H9 (cell line): ENCODE results near the gene APOA1. TPM values are rescaled to one million over a fixed set of nuclear protein-coding genes. Genes with fewer than 3 reads are reported as not detected.

Experiments used
- DNase-seq: peaks from one replicate; pipeline ENCODE4 v3.0.0-alpha.2; 2017
- H2AFZ ChIP-seq: one replicate; pipeline ENCODE4 v1.6.1; 2013; ENCODE audit warnings: mild to moderate bottlenecking, low read length, control low read depth, moderate library complexity
- H2AK5ac ChIP-seq: 2 replicates; pipeline ENCODE4 v1.6.1; 2013; ENCODE audit warnings: low read length, control low read depth, mixed read lengths; ENCODE audit not compliant: insufficient read length
- H2BK120ac ChIP-seq: one replicate; pipeline ENCODE4 v1.6.1; 2013; ENCODE audit warnings: low read depth, mild to moderate bottlenecking, low read length, control low read depth, inconsistent platforms; ENCODE audit not compliant: poor library complexity, severe bottlenecking
- H2BK12ac ChIP-seq: 2 replicates; pipeline ENCODE4 v1.6.1; 2013; ENCODE audit warnings: low read length, control low read depth, mixed read lengths, low read depth; ENCODE audit not compliant: insufficient read length
- H2BK15ac ChIP-seq: 2 replicates; pipeline ENCODE4 v1.6.1; 2013; ENCODE audit warnings: low read depth, low read length, control low read depth
- H2BK20ac ChIP-seq: one replicate; pipeline ENCODE4 v1.6.1; 2013; ENCODE audit warnings: low read depth, mild to moderate bottlenecking, low read length, control low read depth, inconsistent platforms; ENCODE audit not compliant: poor library complexity, severe bottlenecking
- H2BK5ac ChIP-seq: 2 replicates; pipeline ENCODE4 v1.6.1; 2013; ENCODE audit warnings: low read length, control low read depth, mixed read lengths; ENCODE audit not compliant: insufficient read length
- H3K14ac ChIP-seq: 2 replicates; pipeline ENCODE4 v1.6.1; 2013; ENCODE audit warnings: low read length, control low read depth; ENCODE audit not compliant: insufficient read depth
- H3K18ac ChIP-seq: 2 replicates; pipeline ENCODE4 v1.6.1; 2013; ENCODE audit warnings: low read depth, mild to moderate bottlenecking, mixed read lengths, low read length, control low read depth; ENCODE audit not compliant: insufficient read length
- H3K23ac ChIP-seq: 2 replicates; pipeline ENCODE4 v1.6.1; 2013; ENCODE audit warnings: low read length, control low read depth, mixed read lengths, low read depth; ENCODE audit not compliant: insufficient read length
- H3K23me2 ChIP-seq: 2 replicates; pipeline ENCODE4 v1.6.1; 2013; ENCODE audit warnings: low read depth, mild to moderate bottlenecking, mixed read lengths, low read length, control low read depth; ENCODE audit not compliant: insufficient read length, poor library complexity, severe bottlenecking
- H3K27ac ChIP-seq: 2 replicates; pipeline ENCODE4 v1.5.1; 2013; ENCODE audit warnings: low read length, control low read depth, mixed read lengths, low read depth; ENCODE audit not compliant: insufficient read length
- H3K27me3 ChIP-seq: 2 replicates; pipeline ENCODE4 v1.6.1; 2013; ENCODE audit warnings: low read length, control low read depth, inconsistent platforms; ENCODE audit not compliant: insufficient read depth
- H3K4ac ChIP-seq: 2 replicates; pipeline ENCODE4 v1.6.1; 2013; ENCODE audit warnings: low read depth, mild to moderate bottlenecking, control low read depth, inconsistent platforms, low read length, moderate library complexity
- H3K4me1 ChIP-seq: 2 replicates; pipeline ENCODE4 v1.6.1; 2013; ENCODE audit warnings: low read length, control low read depth, inconsistent platforms; ENCODE audit not compliant: insufficient read depth
- H3K4me2 ChIP-seq: 2 replicates; pipeline ENCODE4 v1.6.1; 2013; ENCODE audit warnings: low read length, control low read depth, mixed read lengths; ENCODE audit not compliant: insufficient read length, insufficient read depth
- H3K56ac ChIP-seq: 2 replicates; pipeline ENCODE4 v1.6.1; 2013; ENCODE audit warnings: low read depth, mild to moderate bottlenecking, mixed read lengths, low read length, control low read depth; ENCODE audit not compliant: insufficient read length
- H3K79me1 ChIP-seq: 2 replicates; pipeline ENCODE4 v1.6.1; 2013; ENCODE audit warnings: low read depth, mild to moderate bottlenecking, moderate library complexity, low read length, control low read depth, inconsistent platforms; ENCODE audit not compliant: insufficient read depth, poor library complexity, severe bottlenecking
- H3K79me2 ChIP-seq: 2 replicates; pipeline ENCODE4 v1.6.1; 2013; ENCODE audit warnings: low read length, control low read depth, inconsistent platforms; ENCODE audit not compliant: insufficient read depth
- H3K9ac ChIP-seq: 2 replicates; pipeline ENCODE4 v1.6.1; 2013; ENCODE audit warnings: low read length, control low read depth, mixed read lengths; ENCODE audit not compliant: insufficient read length; ENCODE audit errors: extremely low read depth
- H3K9me3 ChIP-seq: one replicate; pipeline ENCODE4 v1.6.1; 2013; ENCODE audit warnings: low read depth, low read length, inconsistent platforms; ENCODE audit not compliant: control insufficient read depth
- H3T11ph ChIP-seq: one replicate; pipeline ENCODE4 v1.6.1; 2013; ENCODE audit warnings: mild to moderate bottlenecking, low read length, control low read depth, inconsistent platforms
- H4K20me1 ChIP-seq: one replicate; pipeline ENCODE4 v1.6.1; 2013; ENCODE audit not compliant: control insufficient read depth, insufficient read length, insufficient read depth
- H4K5ac ChIP-seq: 2 replicates; pipeline ENCODE4 v1.6.1; 2013; ENCODE audit warnings: low read depth, mild to moderate bottlenecking, mixed read lengths, low read length, control low read depth; ENCODE audit not compliant: insufficient read length
- H4K8ac ChIP-seq: replicated peaks from 2 replicates; pipeline ENCODE4 v1.6.1; 2013; ENCODE audit warnings: low read length, control low read depth, mixed read lengths, low read depth; ENCODE audit not compliant: insufficient read length
- H4K91ac ChIP-seq: 2 replicates; pipeline ENCODE4 v1.6.1; 2013; ENCODE audit warnings: low read depth, mild to moderate bottlenecking, moderate library complexity, mixed read lengths, low read length, control low read depth; ENCODE audit not compliant: insufficient read length
- H3K27ac Mint-ChIP-seq, 3 experiments: 2 replicates in 2 of 3; 3 replicates in 1 of 3; pipeline ENCODE4 v1.8.0; 2020 to 2021; ENCODE audit warnings: mixed read lengths in 3 of 3, mild to moderate bottlenecking in 1 of 3, moderate library complexity in 1 of 3
- H3K27me3 Mint-ChIP-seq: 2 replicates; pipeline ENCODE4 v1.8.0; 2021; ENCODE audit warnings: low read depth, mild to moderate bottlenecking, moderate library complexity, mixed read lengths
- H3K36me3 Mint-ChIP-seq, 3 experiments: 2 replicates in 2 of 3; 3 replicates in 1 of 3; pipeline ENCODE4 v1.8.0; 2020 to 2021; ENCODE audit warnings: low read depth in 3 of 3, mixed read lengths in 3 of 3; ENCODE audit not compliant: insufficient read depth in 1 of 3
- H3K4me1 Mint-ChIP-seq, 2 experiments: 2 replicates each; pipeline ENCODE4 v1.8.0; 2020; ENCODE audit warnings: mixed read lengths in 2 of 2
- H3K4me3 Mint-ChIP-seq, 2 experiments: 2 replicates in 1 of 2; 3 replicates in 1 of 2; pipeline ENCODE4 v1.8.0; 2020 to 2021; ENCODE audit warnings: mild to moderate bottlenecking in 2 of 2, mixed read lengths in 2 of 2, moderate library complexity in 1 of 2
- H3K9me3 Mint-ChIP-seq, 2 experiments: 2 replicates in 1 of 2; 3 replicates in 1 of 2; pipeline ENCODE4 v1.8.0; 2020; ENCODE audit warnings: mild to moderate bottlenecking in 2 of 2, mixed read lengths in 2 of 2, moderate library complexity in 1 of 2
- CTCF ChIP-seq: fragments of 200-600 bp; sonication (generic); conservative IDR thresholded peaks from 3 replicates; pipeline ENCODE4 v1.8.0; 2021; ENCODE audit warnings: antibody characterized with exemption, mild to moderate bottlenecking
- WGBS: extraction: QIAGEN DNeasy Blood & Tissue Kit; methylation state at CpG from one replicate; pipeline ENCODE4 v1.1.7; 2013; ENCODE audit warnings: missing lambda C conversion rate, low lambda C conversion rate, mixed read lengths; ENCODE audit not compliant: insufficient read length; ENCODE audit errors: extremely low coverage; 5-methylcytosine and 5-hydroxymethylcytosine counted together
- total RNA-seq: library from RNA; stranded (reverse); gene quantifications from 2 replicates; pipeline ENCODE4 v1.2.1, GENCODE V29; 2021

Gene APOA1
- total RNA-seq, 1 experiment from 2014 or later = 0.68 TPM

- Histone ChIP-seq H4K8ac (no peak overlapping the region), H4K20me1 (no peaks in the 10 kb centered on the region), H2BK5ac (no peak overlapping the region), H3K4ac (no peak overlapping the region), H2AK5ac (no peak overlapping the region), H3K23ac (no peak overlapping the region), H3K14ac (no peak overlapping the region), H3K27me3 (no peaks in the 10 kb centered on the region), H3K27ac (no peak overlapping the region), H3K18ac (no peak overlapping the region), H4K91ac (no peak overlapping the region), H2BK12ac (no peak overlapping the region), H2AFZ (no peak overlapping the region), H3K4me2 (no peak overlapping the region), H3T11ph (no peak overlapping the region), H3K4me1 (no peaks in the 10 kb centered on the region; the same call in 1 of the 2 replicates), H3K9me3 (no peaks in the 10 kb centered on the region), H3K56ac (no peak overlapping the region), H2BK20ac (no peak overlapping the region), H3K23me2 (no peaks in the 10 kb centered on the region), H2BK120ac (no peak overlapping the region), H4K5ac (no peak overlapping the region), H3K79me2 (no peaks in the 10 kb centered on the region), H2BK15ac (no peak overlapping the region), H3K79me1 (no peaks in the 10 kb centered on the region), H3K9ac (no peak overlapping the region)
- Mint-ChIP-seq H3K4me3 (no peak overlapping the region), H3K36me3 (no peaks in the 10 kb centered on the region), H3K27ac (no peak overlapping the region), H3K27me3 (peaks cover 9% of the 10 kb centered on the region), H3K9me3 (no peaks in the 10 kb centered on the region), H3K4me1 (peaks cover 9 to 19% of the 10 kb centered on the region in 2 experiments)
- no peak for DNase-seq
- no CpG with 5 or more reads among the region's 2 CpGs for WGBS
- no peak for TF ChIP-seq CTCF
Measured at GRCh38 chr11:116794851-116795250, 42.6 kb downstream of the APOA1 start.
